Caki2 (cell line): Measurements from ENCODE around the gene EXOC6. TPM values are rescaled to one million over a fixed set of nuclear protein-coding genes. Genes with fewer than 3 reads are reported as not detected.
"Not testable (repeated sequence)": the region's sequence is repeated elsewhere in the genome, so short reads cannot be mapped to it uniquely, and the experiment has no call there.

ENCODE experiments used
- DNase-seq: peaks from one replicate; pipeline ENCODE4 v3.0.0-alpha.2; 2015; ENCODE audit warnings: low read depth
- in situ Hi-C: cut with HindIII; loops from 2 replicates; pipeline ENCODE4 v1.10.0; 2016; ENCODE audit warnings: low sequenced_read_pairs, low pct_unique_long_range_greater_than_20kb, mixed read lengths
- total RNA-seq: library from RNA; depleted of rRNA; stranded (reverse); fragments of >200 nt; shearing (Covaris generic); gene quantifications from 2 replicates; pipeline ENCODE4 v1.2.3, GENCODE V29; 2014; ENCODE audit warnings: low replicate concordance

The EXOC6 gene
- total RNA-seq, 1 experiment from 2014 or later, result 5.3 TPM

GRCh38 chr10:92857904-92858514, 9.7 kb downstream of the EXOC6 start:
- no peak for DNase-seq
- in situ Hi-C loops, result no loop called here

- DNase-seq, result no peak
- in situ Hi-C loops, result no loop called here
Measured at GRCh38 chr10:92867235-92867634, 18.9 kb downstream of the EXOC6 start.

- in situ Hi-C loops, result no loop called here
Measured at GRCh38 chr10:92868036-92868435, 19.7 kb downstream of the EXOC6 start.

GRCh38 chr10:92868557-92868956, 20.2 kb downstream of the EXOC6 start:
- no peak for DNase-seq
- in situ Hi-C loops, result no loop called here

More at GRCh38 chr10:92868036-92868435, 19.7 kb downstream of the EXOC6 start:
- no peak for DNase-seq

GRCh38 chr10:92873029-92873428, 24.7 kb downstream of the EXOC6 start:
- in situ Hi-C loops, result no loop called here
- DNase-seq, result no peak

GRCh38 chr10:92876509-92877036, 28.3 kb downstream of the EXOC6 start:
- in situ Hi-C loops, result no loop called here

GRCh38 chr10:92880233-92880861, 32.0 kb downstream of the EXOC6 start:
- DNase-seq, result peak; percentile 30
- in situ Hi-C loops, result no loop called here

More at GRCh38 chr10:92876509-92877036, 28.3 kb downstream of the EXOC6 start:
- no peak for DNase-seq

- in situ Hi-C loops, result no loop called here
- no peak for DNase-seq
Measured at GRCh38 chr10:92880917-92881316, 32.6 kb downstream of the EXOC6 start.

- DNase-seq, result peak; percentile 87
- in situ Hi-C loops, result no loop called here
Measured at GRCh38 chr10:92886334-92886961, 38.1 kb downstream of the EXOC6 start.

- no peak for DNase-seq
- in situ Hi-C loops, result no loop called here
Measured at GRCh38 chr10:92890471-92890870, 42.2 kb downstream of the EXOC6 start.

GRCh38 chr10:92891885-92892690, 43.8 kb downstream of the EXOC6 start:
- in situ Hi-C loops, result no loop called here
- DNase-seq, result peak; percentile 86

- in situ Hi-C loops, result no loop called here
- no peak for DNase-seq
Measured at GRCh38 chr10:92892691-92893054, 44.4 kb downstream of the EXOC6 start.

GRCh38 chr10:92894081-92894655, 45.8 kb downstream of the EXOC6 start:
- in situ Hi-C loops, result no loop called here
- DNase-seq, result no peak

GRCh38 chr10:92897916-92898315, 49.6 kb downstream of the EXOC6 start:
- in situ Hi-C loops, result no loop called here
- DNase-seq, result no peak

- in situ Hi-C loops, result no loop called here
- no peak for DNase-seq
Measured at GRCh38 chr10:92901819-92902251, 53.5 kb downstream of the EXOC6 start.

GRCh38 chr10:92903633-92904032, 55.3 kb downstream of the EXOC6 start:
- in situ Hi-C loops, result no loop called here
- DNase-seq, result no peak

- in situ Hi-C loops, result no loop called here
Measured at GRCh38 chr10:92907280-92907679, 59.0 kb downstream of the EXOC6 start.

GRCh38 chr10:92912631-92913030, 64.3 kb downstream of the EXOC6 start:
- DNase-seq, in situ Hi-C loops: not testable (repeated sequence)

More at GRCh38 chr10:92907280-92907679, 59.0 kb downstream of the EXOC6 start:
- DNase-seq, result no peak
